Hepatic stellate cell (primary cell): ENCODE measurements around the gene HAGH.
"Not testable (repeated sequence)": the region's sequence is repeated elsewhere in the genome, so short reads cannot be mapped to it uniquely, and the experiment has no call there.

Experiments used
- DNase-seq: peaks from one replicate; pipeline ENCODE4 v3.0.0; 2011; ENCODE audit warnings: low spot score

The HAGH gene

DNA sequence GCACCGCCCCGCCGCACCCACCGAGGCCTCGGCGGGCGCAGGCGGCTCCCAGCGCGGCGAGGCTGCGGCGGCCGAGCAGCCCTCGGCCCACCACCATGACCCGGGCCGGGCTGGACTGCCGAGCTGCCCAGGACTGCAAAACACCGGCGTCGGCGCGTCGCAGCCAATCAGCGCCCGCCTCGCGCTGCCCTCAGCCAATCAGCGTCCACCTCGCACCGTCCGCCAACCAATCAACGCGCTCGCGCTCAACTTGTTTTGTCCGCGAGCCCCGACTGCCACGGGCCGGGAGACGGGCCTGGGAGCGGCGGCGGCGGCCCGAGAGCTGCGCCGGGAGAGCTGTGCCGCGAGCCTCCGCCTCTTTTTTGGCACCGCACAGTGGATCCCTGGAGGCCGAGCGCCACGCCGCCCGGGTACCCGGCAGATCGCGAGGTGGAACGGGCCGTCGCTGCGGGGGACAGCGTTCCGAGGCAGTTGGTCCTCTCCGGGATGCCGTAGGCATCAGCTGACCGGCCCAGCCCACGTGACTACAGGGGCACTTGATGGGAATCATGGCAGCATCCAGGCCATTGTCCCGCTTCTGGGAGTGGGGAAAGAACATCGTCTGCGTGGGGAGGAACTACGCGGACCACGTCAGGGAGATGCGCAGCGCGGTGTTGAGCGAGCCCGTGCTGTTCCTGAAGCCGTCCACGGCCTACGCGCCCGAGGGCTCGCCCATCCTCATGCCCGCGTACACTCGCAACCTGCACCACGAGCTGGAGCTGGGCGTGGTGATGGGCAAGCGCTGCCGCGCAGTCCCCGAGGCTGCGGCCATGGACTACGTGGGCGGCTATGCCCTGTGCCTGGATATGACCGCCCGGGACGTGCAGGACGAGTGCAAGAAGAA is at the start of gene HAGH, which contains the start of gene FAHD1:
Gene HAGH (minus strand): TSS at position 135 of the 883 bp plus-strand sequence. CDS start 38 bp downstream, at position 97.
Gene FAHD1 (plus strand): TSS at position 516 of the 883 bp plus-strand sequence. CDS start 33 bp downstream, at position 549.
- peak; percentile 100 for DNase-seq

DNA sequence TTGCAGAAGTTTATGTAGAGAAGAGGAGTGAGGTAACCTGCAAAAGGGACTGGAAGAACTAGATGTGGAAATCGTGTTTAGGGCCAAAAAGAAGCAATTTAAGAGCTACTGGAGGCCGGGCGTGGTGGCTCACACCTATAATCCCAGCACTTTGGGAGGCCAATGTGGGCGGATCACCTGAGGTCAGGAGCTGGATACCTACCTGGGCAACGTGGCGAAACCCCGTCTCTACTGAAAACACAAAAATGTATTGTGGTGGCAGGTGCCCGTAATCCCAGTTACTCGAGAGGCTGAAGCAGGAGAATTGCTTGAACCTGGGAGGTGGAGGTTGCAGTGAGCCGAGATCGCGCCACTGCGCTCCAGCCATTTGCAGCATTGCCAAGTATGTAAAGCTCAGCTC is 49.4 kb upstream of the HAGH start:
- DNase-seq = not testable (repeated sequence)

DNA sequence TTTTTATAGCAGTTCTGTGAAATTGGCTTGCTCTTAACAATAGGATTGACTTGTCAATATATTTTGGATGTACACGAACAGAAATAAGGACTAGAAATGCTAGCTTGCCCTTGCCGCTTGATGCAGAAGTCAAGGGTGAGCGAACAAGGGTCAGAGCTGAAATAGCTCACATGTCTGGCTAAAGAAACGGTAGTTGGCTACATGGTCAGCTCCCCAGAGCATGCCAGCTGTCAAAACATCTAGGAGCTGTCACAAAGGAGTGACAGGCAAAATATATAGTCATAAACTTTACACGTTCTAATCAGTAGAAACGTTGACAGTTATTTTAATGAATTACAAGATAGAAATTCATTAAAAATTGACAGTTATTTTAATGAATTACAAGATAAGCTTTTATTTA is 48.2 kb upstream of the HAGH start:
- no peak for DNase-seq

DNA sequence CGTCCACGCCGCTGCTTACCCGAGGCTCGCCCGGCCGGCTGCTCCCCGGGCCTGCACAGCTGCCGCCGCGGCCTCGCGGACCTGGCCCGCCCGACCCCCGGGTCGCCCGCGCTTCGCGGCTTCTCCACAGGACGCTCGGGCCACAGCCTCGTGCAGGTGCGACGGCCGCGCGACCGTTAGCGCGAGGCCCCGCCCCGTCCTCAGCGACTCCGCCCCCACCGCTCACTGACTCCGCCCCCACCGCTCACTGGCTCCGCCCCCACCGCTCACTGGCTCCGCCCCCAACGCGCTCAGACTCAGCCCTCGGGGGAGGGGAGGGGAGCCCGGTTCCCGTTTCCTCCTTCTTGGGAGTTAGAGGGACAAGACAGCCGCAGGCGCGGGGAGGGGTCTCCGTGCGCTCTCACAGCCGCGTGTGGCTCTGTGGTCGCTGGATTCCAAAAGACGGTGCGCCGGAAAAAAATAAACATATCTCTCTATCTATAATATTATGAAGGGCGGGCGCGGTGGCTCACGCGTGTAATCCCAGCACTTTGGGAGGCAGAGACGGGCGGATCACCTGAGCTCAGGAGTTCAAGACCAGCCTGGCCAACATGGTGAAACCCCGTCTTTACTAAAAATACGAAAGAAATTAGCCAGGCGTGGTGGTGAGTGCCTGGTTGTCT is 45.5 kb upstream of the HAGH start, which contains the start of gene MEIOB:
Gene MEIOB (minus strand): TSS at position 191 of the 662 bp plus-strand sequence. CDS start 3,989 bp downstream, outside the sequence.
- DNase-seq = no peak

DNA sequence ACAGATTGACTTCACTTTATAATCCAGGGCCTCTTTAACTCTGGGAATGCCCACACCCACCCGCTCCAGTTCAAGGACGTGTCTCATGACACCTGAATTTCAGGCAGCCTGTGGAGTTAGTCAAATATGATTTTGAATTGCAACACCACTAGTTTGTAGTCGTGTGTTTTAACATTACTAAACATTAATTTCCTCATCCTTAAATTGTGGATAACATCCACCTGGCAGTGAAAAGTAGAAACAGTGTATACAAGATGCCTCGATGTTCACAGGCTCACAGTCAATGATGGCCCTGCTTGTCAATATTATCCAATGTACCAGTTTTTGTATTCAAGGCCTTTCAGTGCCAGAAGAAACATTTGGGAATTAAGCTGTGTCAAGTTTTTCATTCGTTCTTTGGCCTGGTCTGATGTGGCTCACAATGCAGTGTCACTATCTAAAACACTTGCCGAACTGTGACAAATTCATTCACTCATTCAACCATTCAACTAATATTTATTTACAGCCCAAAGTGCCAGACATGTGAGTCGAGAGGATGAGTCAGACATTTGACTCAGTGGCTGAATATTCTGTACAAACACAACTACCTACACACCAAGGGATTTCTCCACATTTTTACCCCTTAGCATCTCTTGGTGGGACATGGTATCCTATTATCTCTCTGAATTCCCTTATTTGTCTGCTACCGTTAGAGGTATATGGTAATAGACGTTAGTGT is 43.9 kb upstream of the HAGH start:
- DNase-seq = peak; percentile 27

DNA sequence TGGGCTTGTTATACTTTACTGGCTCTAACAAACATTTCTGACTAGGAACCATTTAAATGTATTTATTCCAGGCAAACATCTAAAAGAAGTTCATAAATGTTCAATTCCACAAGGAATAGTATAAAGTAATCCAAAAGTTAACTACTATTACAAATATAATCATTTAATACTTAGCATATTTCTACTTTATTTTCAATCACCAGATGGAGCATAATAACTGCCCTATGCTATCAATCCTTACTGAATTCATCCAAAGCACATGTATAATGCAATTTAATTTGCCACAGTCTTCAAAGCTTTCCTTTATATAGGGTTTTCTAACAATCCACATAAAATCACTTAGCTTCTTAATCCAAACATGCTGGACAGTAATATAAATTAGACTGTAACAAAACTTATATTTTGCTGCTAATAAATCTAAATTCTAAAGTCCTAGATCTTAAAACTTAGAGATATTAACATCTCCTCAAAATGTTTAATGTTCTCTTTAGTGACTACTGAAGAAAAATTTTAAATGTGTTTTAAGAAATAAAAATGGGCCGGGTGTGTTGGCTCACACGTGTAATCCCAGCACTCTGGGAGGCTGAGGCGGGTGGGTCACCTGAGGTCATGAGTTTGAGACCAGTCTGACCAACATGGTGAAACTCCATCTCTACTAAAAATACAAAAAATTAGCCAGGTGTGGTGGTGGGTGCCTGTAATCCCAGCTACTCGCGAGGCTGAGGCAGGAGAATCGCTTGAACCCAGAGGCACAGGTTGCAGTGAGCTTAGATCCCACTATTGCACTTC is 39.5 kb upstream of the HAGH start:
- DNase-seq = no peak

DNA sequence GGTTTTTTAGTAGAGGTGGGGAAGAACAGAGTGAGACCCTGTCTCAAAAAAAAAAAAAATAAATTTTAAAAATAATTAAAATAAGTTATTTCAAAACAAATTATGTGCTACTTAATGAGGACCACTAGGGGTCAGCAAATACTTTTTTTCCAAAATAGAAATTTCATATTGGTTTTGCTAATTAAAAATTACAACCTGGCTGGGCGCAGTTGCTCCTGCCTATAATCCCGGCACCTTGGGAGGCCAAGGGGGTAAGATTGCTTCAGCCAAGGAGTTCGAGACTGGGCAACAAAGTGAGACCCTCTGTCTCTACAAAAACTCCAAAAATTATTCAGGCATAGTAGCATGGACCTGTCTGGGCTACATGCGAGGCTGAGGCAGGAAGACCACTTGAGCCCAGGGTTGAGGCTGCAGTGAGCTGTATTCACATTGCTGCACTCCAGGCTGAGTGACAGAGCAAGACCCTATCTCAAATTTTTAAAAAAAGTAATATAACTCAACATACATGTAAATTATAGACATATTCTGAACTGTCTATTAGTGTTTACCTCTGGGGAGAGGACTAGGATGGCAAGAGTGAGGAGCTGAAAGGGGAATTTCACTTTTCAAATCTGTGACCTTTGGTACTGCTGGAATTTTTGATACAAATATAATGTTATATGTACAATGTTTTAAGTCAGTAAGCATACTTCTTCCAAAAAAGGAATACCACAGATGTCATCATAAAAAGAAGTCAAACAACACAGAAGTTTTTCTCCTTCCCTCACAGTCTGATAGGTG is 37.2 kb upstream of the HAGH start:
- no peak for DNase-seq

DNA sequence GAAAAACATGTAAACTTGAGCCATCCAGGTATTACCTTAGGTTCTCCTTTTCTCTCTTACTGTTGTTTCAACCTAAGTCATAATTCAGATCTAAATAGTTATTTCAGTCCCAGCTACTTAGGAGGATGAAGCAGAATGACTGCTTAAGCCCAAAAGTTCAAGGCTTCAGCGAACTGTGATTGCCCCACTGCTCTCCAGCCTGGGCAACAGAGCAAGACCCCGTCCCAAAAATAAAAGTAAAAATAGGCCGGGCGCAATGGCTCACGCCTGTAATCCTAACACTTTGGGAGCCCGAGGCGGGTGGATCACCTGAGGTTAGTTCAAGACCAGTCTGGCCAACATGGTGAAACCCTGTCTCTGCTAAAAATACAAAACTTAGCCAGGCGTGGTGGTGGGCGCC is 35.8 kb upstream of the HAGH start:
- no peak for DNase-seq

DNA sequence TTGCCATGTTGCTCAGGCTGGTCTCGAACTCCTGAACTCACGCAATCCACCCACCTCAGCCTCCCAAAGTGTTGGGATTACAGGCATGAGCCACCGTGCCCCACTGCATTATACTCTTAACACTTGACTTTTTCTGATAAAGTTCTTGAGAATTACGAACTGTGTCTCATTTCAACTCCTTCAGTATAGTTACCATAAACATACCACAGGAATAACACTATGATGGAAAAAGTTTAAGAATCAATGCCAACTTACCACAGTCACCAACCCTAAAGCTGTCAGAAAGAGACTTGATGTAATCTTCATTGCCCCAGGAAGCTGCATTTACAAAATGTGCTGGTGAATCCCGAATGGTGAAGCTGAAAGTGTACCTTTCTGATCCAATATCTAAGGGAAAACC is 35.1 kb upstream of the HAGH start:
- no peak for DNase-seq

DNA sequence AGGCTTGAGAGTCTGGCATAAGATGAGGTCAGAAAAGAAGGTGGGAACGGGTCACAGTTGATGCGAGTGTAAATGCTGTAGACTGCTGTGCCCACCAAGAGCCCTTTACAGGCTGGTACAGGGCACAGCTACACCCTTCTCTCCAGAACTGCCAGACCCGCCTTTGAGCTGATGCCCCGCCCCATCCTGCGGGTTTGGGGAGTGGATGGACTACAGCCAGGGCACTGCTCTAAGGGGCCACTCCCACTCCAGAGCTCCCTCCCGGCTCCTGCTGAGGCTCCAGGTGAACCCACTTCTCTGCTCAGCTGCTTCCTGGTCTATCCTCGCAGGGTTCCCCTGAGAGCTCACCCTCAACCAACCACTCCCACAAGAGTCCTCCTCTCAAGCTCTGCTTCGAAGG is 33.0 kb upstream of the HAGH start:
- no peak for DNase-seq

DNA sequence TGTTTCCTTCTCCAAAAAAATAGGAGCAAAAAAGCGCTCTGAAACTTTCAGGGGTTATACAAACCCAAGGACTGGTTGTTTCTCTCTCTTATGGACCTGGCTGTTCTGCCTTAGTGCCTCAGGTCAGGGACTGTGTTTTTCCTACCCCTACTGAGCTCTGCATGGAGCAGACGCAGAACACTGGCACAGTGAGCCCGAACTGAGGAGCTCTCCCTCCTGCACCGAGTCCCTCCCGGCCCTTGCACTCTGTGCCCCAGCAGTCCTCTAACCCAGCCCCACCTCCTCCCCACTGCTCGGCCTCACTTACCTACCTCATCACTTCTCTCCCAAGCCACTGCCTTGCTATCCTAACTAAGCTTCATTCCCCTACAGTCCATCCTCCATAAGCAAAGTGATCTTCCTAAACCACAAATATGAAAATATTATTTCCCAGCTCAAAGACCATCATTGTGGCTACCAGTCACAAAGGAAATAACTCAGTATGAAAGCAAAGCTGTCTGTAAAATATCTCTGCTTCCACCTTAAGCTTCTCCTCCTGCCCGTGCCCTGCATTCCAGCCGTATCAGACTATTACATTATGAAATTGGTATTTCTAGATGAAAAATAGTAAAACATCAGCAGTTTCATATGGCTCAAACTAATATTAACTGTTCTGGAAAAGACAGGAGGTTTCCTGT is 31.7 kb upstream of the HAGH start:
- DNase-seq = no peak

DNA sequence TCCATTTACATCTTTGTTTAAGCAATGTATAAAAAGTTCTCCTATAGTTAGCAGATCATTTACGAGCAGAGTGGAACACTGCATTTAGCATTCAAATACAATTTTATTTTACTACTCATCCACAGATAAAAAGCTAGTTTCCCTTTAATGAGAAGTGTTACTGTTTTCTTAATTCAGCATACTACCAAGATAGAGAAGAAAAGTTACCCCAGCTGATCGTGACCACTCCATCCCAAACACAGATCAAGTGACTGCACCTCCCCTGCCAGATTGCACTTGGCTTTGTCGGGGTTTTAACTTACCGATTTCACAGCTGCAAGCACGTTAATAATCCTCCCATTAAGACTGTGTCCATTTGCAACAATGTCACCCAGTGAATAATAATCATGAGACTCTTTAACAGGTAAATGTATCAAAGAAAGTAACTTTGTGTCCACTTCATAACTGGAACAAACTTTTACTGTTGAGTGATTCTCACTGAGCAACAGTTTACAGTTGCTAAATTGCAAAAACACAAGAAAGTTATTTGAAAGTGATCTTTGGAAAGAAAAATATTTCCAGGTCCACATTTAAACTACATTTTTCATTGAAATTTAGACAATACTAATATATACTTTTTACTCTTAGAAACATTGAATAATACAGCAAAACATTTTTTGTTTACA is 30.9 kb upstream of the HAGH start:
- DNase-seq = no peak

DNA sequence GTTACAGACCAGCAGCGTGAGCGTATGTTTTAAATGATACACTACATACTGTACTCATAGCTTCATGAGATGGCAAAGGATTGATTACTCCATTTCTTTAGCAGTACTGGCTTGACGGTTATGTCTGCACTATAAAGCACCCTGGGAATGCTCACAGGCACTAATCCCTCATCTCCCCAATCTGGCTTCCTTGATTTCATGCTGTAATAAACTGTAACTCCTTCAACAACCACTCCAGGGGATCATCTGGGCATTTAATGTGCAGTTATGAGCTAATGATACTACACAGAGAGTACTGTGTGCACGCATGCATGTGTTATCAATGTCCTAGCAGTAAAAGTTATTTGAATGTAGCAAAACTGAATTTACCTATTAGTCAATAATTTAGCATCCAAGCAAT is 25.2 kb upstream of the HAGH start:
- no peak for DNase-seq

DNA sequence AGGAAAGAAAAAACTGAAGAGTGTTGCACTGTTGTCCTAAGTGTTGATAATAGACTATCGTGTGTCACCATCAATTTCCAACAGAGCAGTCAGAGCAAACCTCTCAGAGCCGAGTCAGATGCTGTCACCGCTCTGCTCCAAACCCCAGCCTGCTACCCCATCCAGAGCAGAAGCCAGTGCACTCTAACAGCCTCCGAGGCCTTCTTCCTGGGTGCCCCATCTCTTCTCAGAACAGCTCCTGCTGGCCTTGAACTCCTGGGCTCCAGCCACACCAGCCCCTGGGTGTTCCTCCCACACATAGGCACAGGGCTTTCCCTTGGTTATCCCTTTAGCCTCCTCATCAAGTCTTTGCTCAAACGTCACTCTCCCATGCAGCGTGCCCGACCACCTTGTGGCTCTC is 24.4 kb upstream of the HAGH start:
- DNase-seq = no peak

DNA sequence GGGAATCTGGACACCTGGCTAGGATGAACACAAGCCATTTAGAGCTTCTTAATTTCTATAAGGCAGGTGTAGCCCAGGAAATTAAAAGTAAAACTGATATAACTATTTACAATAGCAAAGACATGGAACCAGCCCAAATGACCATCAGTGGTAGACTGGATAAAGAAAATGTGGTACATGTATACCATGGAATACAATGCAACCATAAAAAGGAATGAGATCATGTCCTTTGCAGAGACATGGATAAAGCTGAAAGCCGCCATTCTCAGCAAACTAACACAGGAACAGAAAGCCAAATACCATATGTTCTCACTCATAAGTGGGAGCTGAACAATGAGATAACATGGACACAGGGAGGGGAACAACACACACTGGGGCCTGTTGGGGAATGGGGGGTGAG is 19.8 kb upstream of the HAGH start:
- no peak for DNase-seq

DNA sequence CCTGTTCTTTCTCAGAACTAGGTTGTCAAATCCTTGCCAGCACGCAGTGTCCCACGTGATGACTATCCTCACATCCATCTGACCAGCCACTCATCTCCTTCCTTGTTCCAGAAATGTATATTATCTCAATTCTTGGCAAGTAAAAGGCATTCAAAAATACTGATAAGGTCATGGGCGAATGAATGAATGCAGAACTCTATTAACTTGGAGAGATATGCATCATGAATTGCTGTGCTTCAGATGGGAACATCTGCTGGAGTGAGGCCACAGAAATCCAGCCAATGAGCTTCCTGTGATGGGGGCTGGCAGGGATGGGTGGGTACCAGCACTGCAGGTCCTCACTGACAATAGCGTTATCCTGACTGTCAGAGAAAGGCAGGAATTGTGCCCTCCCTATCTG is 19.4 kb upstream of the HAGH start:
- DNase-seq = no peak

DNA sequence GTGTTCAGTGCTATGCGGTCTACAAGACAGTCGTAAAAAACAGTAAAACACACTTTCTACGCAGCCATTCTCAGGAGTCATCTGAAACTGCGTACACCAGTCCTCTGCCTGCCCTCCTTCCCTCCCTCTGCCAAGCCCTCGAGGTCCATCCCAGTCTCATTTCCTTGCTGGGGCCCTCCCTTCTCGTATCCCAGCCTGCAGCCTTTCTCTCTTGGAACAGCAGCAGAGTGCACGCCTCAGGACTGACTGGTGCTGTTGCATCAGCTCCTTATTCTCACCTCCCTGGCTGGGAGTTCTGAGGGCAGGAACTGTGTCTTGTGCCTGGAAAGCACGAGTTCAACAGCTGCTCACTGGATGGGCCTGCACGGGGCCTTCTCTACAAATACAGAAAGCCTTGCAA is 12.9 kb upstream of the HAGH start:
- DNase-seq = no peak

DNA sequence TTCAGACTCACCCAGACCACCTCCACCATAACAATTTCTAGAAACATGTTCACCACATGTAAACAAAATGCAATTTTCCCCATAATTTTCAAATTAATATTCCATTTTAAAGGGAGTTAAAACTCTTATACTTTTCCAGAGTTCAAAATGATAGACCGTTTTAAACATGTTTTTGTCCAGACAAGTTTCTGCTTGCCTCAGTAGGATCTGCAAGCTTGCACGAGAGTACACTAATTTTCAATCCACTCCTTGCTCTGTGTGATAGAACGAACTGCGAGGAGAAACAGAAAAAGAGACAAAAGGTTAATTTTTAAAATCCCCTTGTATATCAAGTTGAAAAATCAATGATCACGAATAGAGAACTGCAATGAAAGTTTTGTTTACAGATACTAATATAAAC is 7.5 kb upstream of the HAGH start:
- no peak for DNase-seq

DNA sequence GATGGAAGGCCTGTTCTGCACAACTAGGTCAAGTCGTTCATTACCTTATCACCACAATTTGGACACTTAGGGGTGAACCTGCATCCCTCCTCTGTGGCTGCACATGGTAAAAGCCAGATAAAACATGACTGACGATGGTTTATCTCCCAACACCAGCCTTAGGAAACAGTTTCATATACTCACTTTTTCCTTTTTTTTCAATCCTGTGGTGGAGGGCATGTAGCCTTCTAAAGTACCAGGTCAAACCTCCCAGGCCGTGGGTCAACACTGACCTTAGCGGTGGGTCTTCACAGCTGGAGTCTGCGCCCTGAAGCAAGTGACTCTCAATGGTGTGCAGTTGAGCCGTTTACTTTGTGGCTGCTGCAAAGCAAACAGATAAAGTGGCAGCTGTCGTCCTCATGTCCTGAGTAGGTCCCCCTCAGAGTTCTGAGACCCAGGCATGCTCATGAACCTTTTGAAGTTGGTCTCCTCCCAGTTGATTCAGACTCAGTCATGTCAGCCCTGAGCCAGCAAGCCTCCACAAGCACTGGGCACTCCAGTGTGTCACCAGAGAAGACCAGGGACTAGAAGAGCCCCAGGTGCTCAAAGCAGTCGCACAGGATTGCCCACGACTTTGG is 6.3 kb upstream of the HAGH start:
- DNase-seq = no peak
